K562 (cell line): ENCODE results near the gene TLN1. TPM values are rescaled to one million over a fixed set of nuclear protein-coding genes. Genes with fewer than 3 reads are reported as not detected.

Experiments used
- ATAC-seq: fragments of 200-7000 bp; cut with Tn5 transposase; 3 replicates; pipeline ENCODE4 v1.9.1; 2020; ENCODE audit warnings: moderate library complexity
- BruUV-seq: library from RNA; stranded (reverse); fragments of 400-500 nt; replicated peaks from 2 replicates; lab custom pipeline; 2021; lab: Mats Ljungman, UMichigan
- CTCF ChIA-PET: fragments of 300-600 bp; formaldehyde crosslinking; extraction: SDS; loops from one replicate; lab custom pipeline; 2021; ENCODE audit warnings: low intra/inter-chr PET ratio; lab: Yijun Ruan, JAX
- POLR2A ChIA-PET: fragments of 300-600, 350-650 bp; sonication (Branson Sonifier 250); formaldehyde crosslinking; extraction: SDS; loops from one replicate; lab custom pipeline; 2021; ENCODE audit warnings: antibody characterized with exemption, inconsistent platforms; lab: Yijun Ruan, JAX
- DNase-seq, 4 experiments: peaks; one replicate each; pipeline versions ENCODE4 v3.0.0 to v3.0.0-alpha.2; 2011 to 2018; ENCODE audit warnings: low spot score in 3 of 4, mixed read lengths in 3 of 4; ENCODE audit errors: extremely low read depth in 1 of 4
- FAIRE-seq: peaks from 2 replicates; lab custom pipeline; 2011; peaks lifted over from hg19 to GRCh38; lab: Jason Lieb, UNC
- H2AFZ ChIP-seq: 2 replicates; pipeline ENCODE4 v1.6.0; 2011; ENCODE audit warnings: low read depth, low read length, control low read depth, inconsistent platforms
- H3K27ac ChIP-seq: fragments of 200-600 bp; 3 replicates; pipeline ENCODE4 v1.8.0; 2011; ENCODE audit warnings: low read depth, mild to moderate bottlenecking, control low read depth, inconsistent platforms, low read length, moderate library complexity, mixed read lengths; ENCODE audit errors: extremely low read depth
- H3K27me3 ChIP-seq, 2 experiments: fragments of 300-600 bp in 1 of 2; 2 replicates in 1 of 2; 3 replicates in 1 of 2; pipeline versions ENCODE4 v1.6.0 to v1.8.0; 2011; ENCODE audit warnings: inconsistent platforms in 2 of 2, low read length in 2 of 2, mild to moderate bottlenecking in 1 of 2, mixed read lengths in 1 of 2, moderate library complexity in 1 of 2; ENCODE audit not compliant: control insufficient read depth in 2 of 2, insufficient read depth in 2 of 2
- H3K36me3 ChIP-seq: fragments of 300-600 bp; 3 replicates; pipeline ENCODE4 v1.8.0; 2011; ENCODE audit warnings: mild to moderate bottlenecking, low read length, inconsistent platforms; ENCODE audit not compliant: control insufficient read depth, insufficient read depth
- H3K4me1 ChIP-seq, 2 experiments: fragments of 200-600 bp in 1 of 2; replicated peaks in 1 of 2; 2 replicates in 1 of 2; 3 replicates in 1 of 2; pipeline versions ENCODE4 v1.5.1 to v1.8.0; 2011; ENCODE audit warnings: inconsistent platforms in 2 of 2, low read length in 2 of 2, mild to moderate bottlenecking in 1 of 2, mixed read lengths in 1 of 2, moderate library complexity in 1 of 2; ENCODE audit not compliant: control insufficient read depth in 2 of 2, insufficient read depth in 2 of 2
- H3K4me2 ChIP-seq: 2 replicates; pipeline ENCODE4 v1.6.1; 2011; ENCODE audit warnings: low read length, control low read depth, inconsistent platforms, mixed read lengths; ENCODE audit not compliant: insufficient read depth
- H3K4me3 ChIP-seq: fragments of 200-600 bp; sonication (generic), shearing (Covaris generic); 2 replicates; pipeline ENCODE4 v1.5.1; 2016; ENCODE audit warnings: control low read depth, inconsistent platforms
- H3K79me2 ChIP-seq: fragments of 200-600 bp; 3 replicates; pipeline ENCODE4 v1.8.0; 2011; ENCODE audit warnings: low read length, inconsistent platforms; ENCODE audit not compliant: control insufficient read depth, insufficient read depth
- H3K9ac ChIP-seq, 2 experiments: 2 replicates each; pipeline versions ENCODE4 v1.6.0 to v1.6.1; 2011; ENCODE audit warnings: low read depth in 2 of 2, low read length in 2 of 2, control low read depth in 1 of 2, inconsistent platforms in 1 of 2, mild to moderate bottlenecking in 1 of 2, mixed read lengths in 1 of 2; ENCODE audit not compliant: insufficient read depth in 1 of 2
- H3K9me1 ChIP-seq: one replicate; pipeline ENCODE4 v1.6.0; 2011; ENCODE audit warnings: inconsistent platforms, mild to moderate bottlenecking, low read length, moderate library complexity; ENCODE audit not compliant: control insufficient read depth, insufficient read depth
- H3K9me3 ChIP-seq: replicated peaks from 2 replicates; pipeline ENCODE4 v1.5.1; 2011; ENCODE audit warnings: low read depth, low read length, inconsistent platforms; ENCODE audit not compliant: control insufficient read depth, insufficient read depth
- H4K20me1 ChIP-seq: replicated peaks from 2 replicates; pipeline ENCODE4 v1.6.1; 2011; ENCODE audit warnings: low read length, inconsistent platforms, mixed read lengths; ENCODE audit not compliant: control insufficient read depth, insufficient read depth
- C11orf30 ChIP-seq: fragments of 450-650 bp; IDR thresholded peaks from 2 replicates; pipeline ENCODE4 v1.6.1; 2016; ENCODE audit warnings: low read depth, mild to moderate bottlenecking
- CBFA2T3 ChIP-seq: fragments of 450-650 bp; IDR thresholded peaks from 2 replicates; pipeline ENCODE4 v1.6.1; 2017
- DPF2 ChIP-seq: fragments of 450-650 bp; IDR thresholded peaks from 2 replicates; pipeline ENCODE4 v1.6.1; 2016
- JUND ChIP-seq, 2 experiments: IDR thresholded peaks; 2 replicates in 1 of 2; 3 replicates in 1 of 2; pipeline ENCODE4 v1.6.1; 2011; ENCODE audit warnings: borderline replicate concordance in 2 of 2, low read depth in 2 of 2, low read length in 2 of 2, improper control_type of control experiment in 1 of 2, missing biosample characterization in 1 of 2, missing genetic modification characterization in 1 of 2, missing genetic modification reagents in 1 of 2
- NCOR1 ChIP-seq: fragments of 450-650 bp; IDR thresholded peaks from 2 replicates; pipeline ENCODE4 v1.6.1; 2016; ENCODE audit warnings: mild to moderate bottlenecking, moderate library complexity
- NFE2 ChIP-seq: IDR thresholded peaks from 2 replicates; pipeline ENCODE4 v1.6.1; 2014; ENCODE audit warnings: antibody characterized with exemption, low read depth
- NFIC ChIP-seq: fragments of 450-650 bp; IDR thresholded peaks from 2 replicates; pipeline ENCODE4 v1.6.1; 2017; ENCODE audit warnings: mild to moderate bottlenecking, inconsistent platforms
- SETDB1 ChIP-seq: IDR thresholded peaks from one replicate; pipeline ENCODE4 v1.6.1; 2012; ENCODE audit warnings: low read length, control low read depth, inconsistent platforms
- TAL1 ChIP-seq: fragments of 450-650 bp; IDR thresholded peaks from 2 replicates; pipeline ENCODE4 v1.6.1; 2016; ENCODE audit warnings: mild to moderate bottlenecking
- TCF3 ChIP-seq: sonication (generic); formaldehyde crosslinking; IDR thresholded peaks from 2 replicates; pipeline ENCODE4 v1.4.0; 2020; ENCODE audit warnings: mild to moderate bottlenecking, missing genetic modification reagents
- ZNF347 ChIP-seq: fragments of 450-650 bp; formaldehyde crosslinking; IDR thresholded peaks from 2 replicates; pipeline ENCODE4 v1.4.0; 2020; ENCODE audit warnings: low read depth, mild to moderate bottlenecking, moderate library complexity
- WGBS: fragments of 100-300 bp; shearing (Covaris generic); methylation state at CpG from one replicate; pipeline ENCODE4 v1.1.6; 2016; ENCODE audit warnings: low coverage, mixed read lengths; ENCODE audit not compliant: insufficient coverage; ENCODE audit errors: missing lambda C conversion rate; 5-methylcytosine and 5-hydroxymethylcytosine counted together
- in situ Hi-C: fragments of 300-500 bp; cut with MboI; formaldehyde crosslinking; loops from 4 replicates; pipeline ENCODE4 v1.15.0; 2018; ENCODE audit warnings: inconsistent platforms, mixed read lengths
- intact Hi-C: fragments of 100-400 bp; cut with micrococcal nuclease; formaldehyde crosslinking; loops from 2 replicates; pipeline ENCODE4 v1.14.2; 2022
- polyA plus RNA-seq, 8 experiments: library from polyadenylated mRNA; depleted of rRNA in 4 of 8; stranded (reverse) in 5 of 8; unstranded in 3 of 8; fragments of >200 nt; fragmentation: Nextera tagmentation in 2 of 8; fragmentation: Illumina TruSeq in 1 of 8; extraction: Ambion mirVana in 2 of 8; extraction: Trizol in 1 of 8; gene quantifications; 2 replicates each; pipeline versions ENCODE4 v1.2.1 to v1.2.3, GENCODE V29; 2011 to 2014; ENCODE audit warnings: inconsistent platforms in 1 of 8, missing spikeins in 1 of 8
- total RNA-seq, 7 experiments: library from RNA; depleted of rRNA in 6 of 7; stranded (reverse); fragments of >200 nt in 6 of 7; fragmentation: Illumina TruSeq in 2 of 7; extraction: Trizol in 2 of 7; gene quantifications; 2 replicates each; pipeline versions ENCODE4 v1.2.1 to v1.2.3, GENCODE V29; 2011 to 2021; ENCODE audit warnings: low replicate concordance in 1 of 7
- TF ChIP-seq, protein P1 (sequence below): fragments of 150-350 bp; IDR thresholded peaks from 2 replicates; pipeline ENCODE4 v1.6.1; 2014; ENCODE audit warnings: low read depth, mild to moderate bottlenecking, low read length, borderline replicate concordance
- TF ChIP-seq, protein P2 (sequence below): fragments of 250-450 bp; sonication (Bioruptor Pico); IDR thresholded peaks from 2 replicates; pipeline ENCODE4 v1.8.0; 2021; ENCODE audit warnings: mild to moderate bottlenecking, moderate library complexity
- TF ChIP-seq, protein P3 (sequence below), 3 experiments: fragments of 200-800 bp in 1 of 3; fragments of 250-450 bp in 1 of 3; fragments of 450-650 bp in 1 of 3; sonication (Bioruptor Pico) in 1 of 3; sonication (Bioruptor generic) in 1 of 3; formaldehyde crosslinking in 1 of 3; IDR thresholded peaks; 2 replicates each; pipeline versions ENCODE4 v1.6.1 to v1.8.0; 2016 to 2022; ENCODE audit warnings: mild to moderate bottlenecking in 2 of 3, missing genetic modification characterization in 2 of 3, missing compliant biosample characterization in 1 of 3, moderate library complexity in 1 of 3

The TLN1 gene
- total and polyA plus RNA-seq, 9 of the 15 experiments (the other 6 are each of a cell fraction or from before 2014, with no cell fraction given), result 3.6 to 240 (median 54.8) TPM

DNA sequence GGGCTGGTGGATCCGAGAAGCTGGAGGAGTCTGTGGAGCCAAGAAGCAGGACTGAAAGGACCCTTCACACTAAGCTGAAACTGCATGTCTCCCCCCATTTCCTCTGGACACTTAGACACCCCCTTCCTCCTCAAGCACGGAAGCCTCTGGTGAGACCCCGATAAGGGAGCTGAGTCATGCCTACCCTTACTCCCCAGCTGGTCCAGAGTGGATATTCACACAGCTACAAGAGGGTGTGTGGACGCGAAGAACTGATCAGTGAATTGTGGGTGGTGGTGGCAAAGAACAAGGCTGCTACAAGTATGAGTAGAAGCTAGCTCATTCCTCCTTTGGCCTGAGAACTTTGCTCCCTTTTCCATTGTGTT is 4.3 kb downstream of the TLN1 start:
- Histone ChIP-seq H4K20me1 (peaks cover 9% of the 10 kb centered on the region; the same call in 1 of the 2 replicates), H3K27ac (peak overlapping the region; percentile 97), H3K36me3 (peaks cover 59% of the 10 kb centered on the region), H3K79me2 (peaks cover 68% of the 10 kb centered on the region), H3K9me3 (no peaks in the 10 kb centered on the region), H3K27me3 (no peaks in the 10 kb centered on the region), H2AFZ (no peak overlapping the region), H3K4me3 (peak overlapping the region; percentile 85), H3K4me2 (peak overlapping the region; percentile 94), H3K4me1 (peaks cover 36 to 37% of the 10 kb centered on the region in 2 experiments), H3K9me1 (peaks cover 8% of the 10 kb centered on the region), H3K9ac (peak overlapping the region; percentile 85 to 87)
- POLR2A ChIA-PET, result interaction anchor here (0.7 to 3.0 kb wide), 14 partner anchors 10 to 119 kb away, joined by 3 to 21 read pairs (median 4); partner anchors contain the start of genes GBA2 and RGP1
- ATAC-seq, result no peak
- in situ Hi-C loops, result no loop called here
- FAIRE-seq, result peak; percentile 83
- BruUV-seq, result no TSS peak
- intact Hi-C loops, result loop anchor here (2.0 kb wide), 1 partner anchor 31 kb away; no protein-coding TSS in a partner anchor
- peak; percentile 44 to 82 (median 52) for DNase-seq
- 0% methylated on average over 5 of the region's 5 CpGs for WGBS
- CTCF ChIA-PET, result no interaction called here
- TF ChIP-seq ZNF347 (CRISPR knock-in tag) (no peak), TAL1 (peak; percentile 38; the same call in 1 of the 2 replicates), JUND (IDR thresholded peaks at IDR 0.05; ENCODE audit: borderline replicate concordance, low read depth, low read length) (peak; percentile 81), JUND (tag; IDR thresholded peaks at IDR 0.05; ENCODE audit: borderline replicate concordance, low read depth, low read length) (peak; percentile 56; the same call in 1 of the 3 replicates), NCOR1 (peak; percentile 52), DPF2 (peak; percentile 61; the same call in 1 of the 2 replicates), SETDB1 (no peak), C11orf30 (peak; percentile 57), TCF3 (CRISPR knock-in tag) (peak; percentile 52; the same call in 1 of the 2 replicates), NFE2 (peak; percentile 81), CBFA2T3 (peak; percentile 79), NFIC (0 out of 2 replicates have a peak, but pooled peaks have one; percentile 21)
- TF ChIP-seq, protein P1, sequence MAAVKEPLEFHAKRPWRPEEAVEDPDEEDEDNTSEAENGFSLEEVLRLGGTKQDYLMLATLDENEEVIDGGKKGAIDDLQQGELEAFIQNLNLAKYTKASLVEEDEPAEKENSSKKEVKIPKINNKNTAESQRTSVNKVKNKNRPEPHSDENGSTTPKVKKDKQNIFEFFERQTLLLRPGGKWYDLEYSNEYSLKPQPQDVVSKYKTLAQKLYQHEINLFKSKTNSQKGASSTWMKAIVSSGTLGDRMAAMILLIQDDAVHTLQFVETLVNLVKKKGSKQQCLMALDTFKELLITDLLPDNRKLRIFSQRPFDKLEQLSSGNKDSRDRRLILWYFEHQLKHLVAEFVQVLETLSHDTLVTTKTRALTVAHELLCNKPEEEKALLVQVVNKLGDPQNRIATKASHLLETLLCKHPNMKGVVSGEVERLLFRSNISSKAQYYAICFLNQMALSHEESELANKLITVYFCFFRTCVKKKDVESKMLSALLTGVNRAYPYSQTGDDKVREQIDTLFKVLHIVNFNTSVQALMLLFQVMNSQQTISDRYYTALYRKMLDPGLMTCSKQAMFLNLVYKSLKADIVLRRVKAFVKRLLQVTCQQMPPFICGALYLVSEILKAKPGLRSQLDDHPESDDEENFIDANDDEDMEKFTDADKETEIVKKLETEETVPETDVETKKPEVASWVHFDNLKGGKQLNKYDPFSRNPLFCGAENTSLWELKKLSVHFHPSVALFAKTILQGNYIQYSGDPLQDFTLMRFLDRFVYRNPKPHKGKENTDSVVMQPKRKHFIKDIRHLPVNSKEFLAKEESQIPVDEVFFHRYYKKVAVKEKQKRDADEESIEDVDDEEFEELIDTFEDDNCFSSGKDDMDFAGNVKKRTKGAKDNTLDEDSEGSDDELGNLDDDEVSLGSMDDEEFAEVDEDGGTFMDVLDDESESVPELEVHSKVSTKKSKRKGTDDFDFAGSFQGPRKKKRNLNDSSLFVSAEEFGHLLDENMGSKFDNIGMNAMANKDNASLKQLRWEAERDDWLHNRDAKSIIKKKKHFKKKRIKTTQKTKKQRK, result no peak
- TF ChIP-seq, protein P2, sequence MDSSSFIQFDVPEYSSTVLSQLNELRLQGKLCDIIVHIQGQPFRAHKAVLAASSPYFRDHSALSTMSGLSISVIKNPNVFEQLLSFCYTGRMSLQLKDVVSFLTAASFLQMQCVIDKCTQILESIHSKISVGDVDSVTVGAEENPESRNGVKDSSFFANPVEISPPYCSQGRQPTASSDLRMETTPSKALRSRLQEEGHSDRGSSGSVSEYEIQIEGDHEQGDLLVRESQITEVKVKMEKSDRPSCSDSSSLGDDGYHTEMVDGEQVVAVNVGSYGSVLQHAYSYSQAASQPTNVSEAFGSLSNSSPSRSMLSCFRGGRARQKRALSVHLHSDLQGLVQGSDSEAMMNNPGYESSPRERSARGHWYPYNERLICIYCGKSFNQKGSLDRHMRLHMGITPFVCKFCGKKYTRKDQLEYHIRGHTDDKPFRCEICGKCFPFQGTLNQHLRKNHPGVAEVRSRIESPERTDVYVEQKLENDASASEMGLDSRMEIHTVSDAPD (CRISPR knock-in tag), result no peak
- TF ChIP-seq, protein P3, sequence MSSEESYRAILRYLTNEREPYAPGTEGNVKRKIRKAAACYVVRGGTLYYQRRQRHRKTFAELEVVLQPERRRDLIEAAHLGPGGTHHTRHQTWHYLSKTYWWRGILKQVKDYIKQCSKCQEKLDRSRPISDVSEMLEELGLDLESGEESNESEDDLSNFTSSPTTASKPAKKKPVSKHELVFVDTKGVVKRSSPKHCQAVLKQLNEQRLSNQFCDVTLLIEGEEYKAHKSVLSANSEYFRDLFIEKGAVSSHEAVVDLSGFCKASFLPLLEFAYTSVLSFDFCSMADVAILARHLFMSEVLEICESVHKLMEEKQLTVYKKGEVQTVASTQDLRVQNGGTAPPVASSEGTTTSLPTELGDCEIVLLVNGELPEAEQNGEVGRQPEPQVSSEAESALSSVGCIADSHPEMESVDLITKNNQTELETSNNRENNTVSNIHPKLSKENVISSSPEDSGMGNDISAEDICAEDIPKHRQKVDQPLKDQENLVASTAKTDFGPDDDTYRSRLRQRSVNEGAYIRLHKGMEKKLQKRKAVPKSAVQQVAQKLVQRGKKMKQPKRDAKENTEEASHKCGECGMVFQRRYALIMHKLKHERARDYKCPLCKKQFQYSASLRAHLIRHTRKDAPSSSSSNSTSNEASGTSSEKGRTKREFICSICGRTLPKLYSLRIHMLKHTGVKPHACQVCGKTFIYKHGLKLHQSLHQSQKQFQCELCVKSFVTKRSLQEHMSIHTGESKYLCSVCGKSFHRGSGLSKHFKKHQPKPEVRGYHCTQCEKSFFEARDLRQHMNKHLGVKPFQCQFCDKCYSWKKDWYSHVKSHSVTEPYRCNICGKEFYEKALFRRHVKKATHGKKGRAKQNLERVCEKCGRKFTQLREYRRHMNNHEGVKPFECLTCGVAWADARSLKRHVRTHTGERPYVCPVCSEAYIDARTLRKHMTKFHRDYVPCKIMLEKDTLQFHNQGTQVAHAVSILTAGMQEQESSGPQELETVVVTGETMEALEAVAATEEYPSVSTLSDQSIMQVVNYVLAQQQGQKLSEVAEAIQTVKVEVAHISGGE (CRISPR knock-in tag; IDR thresholded peaks at IDR 0.05), result no peak
